ENCODE results near the gene ASB12.

ASB12 gene

GRCh38 chrX:64196606-64197005, 33.8 kb downstream of the ASB12 start:
- TF ChIP-seq JUND (IDR thresholded peaks at IDR 0.05; ENCODE audit: low read depth) = no peak
- DNase-seq (ENCODE audit: low read depth in 1 of 2, low spot score in 1 of 2) = no peak
- in situ Hi-C loops (cut with HindIII; ENCODE audit: low pct_unique_long_range_greater_than_20kb, low sequenced_read_pairs) = no loop called here

GRCh38 chrX:64195862-64196261, 34.5 kb downstream of the ASB12 start:
- no peak for TF ChIP-seq JUND (IDR thresholded peaks at IDR 0.05; ENCODE audit: low read depth)
- in situ Hi-C loops (cut with HindIII; ENCODE audit: low pct_unique_long_range_greater_than_20kb, low sequenced_read_pairs) = no loop called here
- no peak for DNase-seq (ENCODE audit: low read depth in 1 of 2, low spot score in 1 of 2)

GRCh38 chrX:64192673-64193072, 37.7 kb downstream of the ASB12 start:
- no peak for DNase-seq (ENCODE audit: low read depth in 1 of 2, low spot score in 1 of 2)
- no peak for TF ChIP-seq JUND (IDR thresholded peaks at IDR 0.05; ENCODE audit: low read depth)
- in situ Hi-C loops (cut with HindIII; ENCODE audit: low pct_unique_long_range_greater_than_20kb, low sequenced_read_pairs) = no loop called here

- TF ChIP-seq JUND (IDR thresholded peaks at IDR 0.05; ENCODE audit: low read depth) = no peak
- in situ Hi-C loops (cut with HindIII; ENCODE audit: low pct_unique_long_range_greater_than_20kb, low sequenced_read_pairs) = no loop called here
Observed at GRCh38 chrX:64192040-64192439, 38.4 kb downstream of the ASB12 start.

GRCh38 chrX:64191281-64192010, 39.0 kb downstream of the ASB12 start:
- DNase-seq (ENCODE audit: low read depth in 1 of 2, low spot score in 1 of 2) = no peak
- TF ChIP-seq JUND (IDR thresholded peaks at IDR 0.05; ENCODE audit: low read depth) = no peak
- in situ Hi-C loops (cut with HindIII; ENCODE audit: low pct_unique_long_range_greater_than_20kb, low sequenced_read_pairs) = no loop called here

More at GRCh38 chrX:64192040-64192439, 38.4 kb downstream of the ASB12 start:
- no peak for DNase-seq (ENCODE audit: low read depth in 1 of 2, low spot score in 1 of 2)

GRCh38 chrX:64190136-64190740, 40.2 kb downstream of the ASB12 start:
- DNase-seq (ENCODE audit: low read depth in 1 of 2, low spot score in 1 of 2) = no peak
- in situ Hi-C loops (cut with HindIII; ENCODE audit: low pct_unique_long_range_greater_than_20kb, low sequenced_read_pairs) = no loop called here
- TF ChIP-seq JUND (IDR thresholded peaks at IDR 0.05; ENCODE audit: low read depth) = no peak

- no peak for DNase-seq (ENCODE audit: low read depth in 1 of 2, low spot score in 1 of 2)
- TF ChIP-seq JUND (IDR thresholded peaks at IDR 0.05; ENCODE audit: low read depth) = no peak
- in situ Hi-C loops (cut with HindIII; ENCODE audit: low pct_unique_long_range_greater_than_20kb, low sequenced_read_pairs) = no loop called here
Observed at GRCh38 chrX:64188901-64189300, 41.5 kb downstream of the ASB12 start.

GRCh38 chrX:64187762-64188150, 42.7 kb downstream of the ASB12 start:
- no peak for DNase-seq (ENCODE audit: low read depth in 1 of 2, low spot score in 1 of 2)
- no peak for TF ChIP-seq JUND (IDR thresholded peaks at IDR 0.05; ENCODE audit: low read depth)
- in situ Hi-C loops (cut with HindIII; ENCODE audit: low pct_unique_long_range_greater_than_20kb, low sequenced_read_pairs) = no loop called here

- in situ Hi-C loops (cut with HindIII; ENCODE audit: low pct_unique_long_range_greater_than_20kb, low sequenced_read_pairs) = no loop called here
- TF ChIP-seq JUND (IDR thresholded peaks at IDR 0.05; ENCODE audit: low read depth) = no peak
- DNase-seq (ENCODE audit: low read depth in 1 of 2, low spot score in 1 of 2) = no peak
Observed at GRCh38 chrX:64186974-64187761, 43.2 kb downstream of the ASB12 start.

- DNase-seq (ENCODE audit: low read depth in 1 of 2, low spot score in 1 of 2) = no peak
- in situ Hi-C loops (cut with HindIII; ENCODE audit: low pct_unique_long_range_greater_than_20kb, low sequenced_read_pairs) = no loop called here
- no peak for TF ChIP-seq JUND (IDR thresholded peaks at IDR 0.05; ENCODE audit: low read depth)
Observed at GRCh38 chrX:64184396-64184795, 46.0 kb downstream of the ASB12 start.

- no peak for TF ChIP-seq JUND (IDR thresholded peaks at IDR 0.05; ENCODE audit: low read depth)
- in situ Hi-C loops (cut with HindIII; ENCODE audit: low pct_unique_long_range_greater_than_20kb, low sequenced_read_pairs) = no loop called here
- no peak for DNase-seq (ENCODE audit: low read depth in 1 of 2, low spot score in 1 of 2)
Observed at GRCh38 chrX:64182208-64182607, 48.2 kb downstream of the ASB12 start.

- DNase-seq (ENCODE audit: low read depth in 1 of 2, low spot score in 1 of 2) = no peak
- in situ Hi-C loops (cut with HindIII; ENCODE audit: low pct_unique_long_range_greater_than_20kb, low sequenced_read_pairs) = no loop called here
- no peak for TF ChIP-seq JUND (IDR thresholded peaks at IDR 0.05; ENCODE audit: low read depth)
Observed at GRCh38 chrX:64176876-64177275, 53.5 kb downstream of the ASB12 start.

Data from T47D (cell line).